HEK293T (cell line): Measurements from ENCODE around the gene ATP6V0E1.

ENCODE experiments used
- ARNT ChIP-seq: fragments of 450-650 bp; IDR thresholded peaks from 2 replicates; pipeline ENCODE4 v1.6.1; 2017; ENCODE audit warnings: mild to moderate bottlenecking
- BHLHE40 ChIP-seq: fragments of 450-650 bp; IDR thresholded peaks from 2 replicates; pipeline ENCODE4 v1.6.1; 2016; ENCODE audit warnings: mild to moderate bottlenecking, moderate library complexity, borderline replicate concordance
- CTBP1 ChIP-seq: fragments of 450-650 bp; IDR thresholded peaks from 2 replicates; pipeline ENCODE4 v1.6.1; 2016; ENCODE audit warnings: borderline replicate concordance
- ELF4 ChIP-seq: fragments of 450-650 bp; IDR thresholded peaks from 2 replicates; pipeline ENCODE4 v1.6.1; 2017; ENCODE audit warnings: antibody characterized with exemption
- FOXA1 ChIP-seq: fragments of 450-650 bp; IDR thresholded peaks from 2 replicates; pipeline ENCODE4 v1.6.1; 2016; ENCODE audit warnings: mild to moderate bottlenecking
- FOXK2 ChIP-seq: fragments of 450-650 bp; IDR thresholded peaks from 2 replicates; pipeline ENCODE4 v1.6.1; 2016; ENCODE audit warnings: mild to moderate bottlenecking
- FOXM1 ChIP-seq: fragments of 450-650 bp; IDR thresholded peaks from 2 replicates; pipeline ENCODE4 v1.6.1; 2017; ENCODE audit warnings: mild to moderate bottlenecking, borderline replicate concordance
- HDGF ChIP-seq: fragments of 450-650 bp; IDR thresholded peaks from 2 replicates; pipeline ENCODE4 v1.6.1; 2017; ENCODE audit warnings: antibody characterized with exemption, borderline replicate concordance
- L3MBTL2 ChIP-seq: fragments of 450-650 bp; conservative IDR thresholded peaks from 2 replicates; pipeline ENCODE4 v1.6.1; 2016; ENCODE audit warnings: mild to moderate bottlenecking
- PKNOX1 ChIP-seq: fragments of 450-650 bp; IDR thresholded peaks from 2 replicates; pipeline ENCODE4 v1.6.1; 2016
- SP1 ChIP-seq: fragments of 450-650 bp; IDR thresholded peaks from 2 replicates; pipeline ENCODE4 v1.6.1; 2017
- SUZ12 ChIP-seq: fragments of 450-650 bp; IDR thresholded peaks from 2 replicates; pipeline ENCODE4 v1.6.1; 2016; ENCODE audit warnings: mild to moderate bottlenecking
- TARDBP ChIP-seq: fragments of 450-650 bp; IDR thresholded peaks from 2 replicates; pipeline ENCODE4 v1.6.1; 2016
- ZNF384 ChIP-seq: fragments of 450-650 bp; IDR thresholded peaks from 2 replicates; pipeline ENCODE4 v1.6.1; 2016

GRCh38 chr5:173003360-173003759 lies 19.8 kb downstream of the ATP6V0E1 start:
- TF ChIP-seq BHLHE40 (no peak), ZNF384 (no peak), FOXM1 (no peak), ARNT (no peak), HDGF (no peak), CTBP1 (no peak), SUZ12 (no peak), PKNOX1 (no peak), FOXK2 (no peak), L3MBTL2 (no peak), SP1 (no peak), ELF4 (no peak), FOXA1 (no peak), TARDBP (no peak)
